ENCODE results near the gene TECPR2. TPM values are rescaled to one million over a fixed set of nuclear protein-coding genes. Genes with fewer than 3 reads are reported as not detected.

TECPR2 gene
- total RNA-seq, 1 experiment from 2014 or later: 12.2 TPM

DNA sequence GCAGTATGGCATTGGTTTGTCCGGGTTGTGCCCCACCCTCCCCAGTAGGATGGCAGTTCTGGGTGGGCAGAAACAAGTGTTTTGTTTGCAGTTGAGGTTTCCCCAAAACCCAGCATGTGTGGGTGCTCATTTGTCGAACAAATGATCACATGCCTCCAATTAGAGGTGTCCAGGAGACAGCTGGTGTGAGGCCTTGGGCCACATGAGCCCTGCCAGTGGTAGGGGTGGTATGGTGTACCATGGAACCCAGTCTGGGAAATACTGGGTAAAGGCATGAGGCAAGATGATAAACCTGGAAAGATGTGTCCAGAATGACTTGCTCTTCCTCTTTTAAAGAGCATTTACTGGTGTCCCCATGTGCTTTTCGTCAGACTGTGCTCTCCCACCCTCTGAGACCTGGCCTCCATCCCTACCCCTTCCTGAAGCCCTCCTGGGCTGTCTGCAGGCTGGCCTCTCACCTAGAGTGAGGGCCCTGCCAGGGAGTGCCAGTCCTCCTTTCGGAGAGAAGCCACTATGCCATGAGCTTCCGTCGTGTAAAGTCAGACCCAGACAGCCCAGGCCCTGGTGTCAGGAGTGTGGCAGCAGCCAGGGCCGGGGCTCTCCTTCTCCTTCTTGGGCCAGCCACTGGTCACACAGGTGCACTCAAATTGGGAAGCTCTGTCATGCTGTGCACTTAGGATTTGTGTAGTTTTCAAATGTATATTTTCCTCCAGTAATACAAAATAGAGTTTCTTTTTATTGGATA lies 129.2 kb downstream of the TECPR2 start:
- H4K20me1 ChIP-seq (ENCODE audit: insufficient read depth): no peaks in the 10 kb centered on the region
- H3K36me3 ChIP-seq (ENCODE audit: control insufficient read depth in 1 of 2, insufficient read depth in 2 of 2, low read length in 2 of 2): no peaks in the 10 kb centered on the region
- H3K9me2 ChIP-seq (ENCODE audit: insufficient read depth): no peaks in the 10 kb centered on the region
- ChIA-PET CTCF (no interaction called here), RAD21 (ENCODE audit: low non-redundant PET in 1 of 2, low total read pairs in 2 of 2, uncharacterized antibody in 2 of 2, unreplicated experiment in 2 of 2) (no interaction called here), POLR2A (no interaction called here)
- no peak overlapping the region for H3K9ac ChIP-seq (ENCODE audit: low read length)
- H3K27me3 ChIP-seq (ENCODE audit: insufficient read depth, low read length): no peaks in the 10 kb centered on the region
- no TSS peak for BruUV-seq (replicated peaks)
- no peak overlapping the region for H2AFZ ChIP-seq (ENCODE audit: low read depth, low read length, poor library complexity, severe bottlenecking)
- H3K27ac ChIP-seq (ENCODE audit: low read depth, low read length): no peak overlapping the region
- H3K4me3 ChIP-seq (replicated peaks in 1 of 2; ENCODE audit: low read depth in 1 of 2, low read length in 2 of 2): no peak overlapping the region
- TF ChIP-seq CBX3 (IDR thresholded peaks at IDR 0.05; ENCODE audit: low read depth) (no peak), RAD21 (IDR thresholded peaks at IDR 0.05; ENCODE audit: low read depth) (no peak), ZNF274 (IDR thresholded peaks at IDR 0.05; ENCODE audit: low read depth, low read length) (no peak), YY1 (IDR thresholded peaks at IDR 0.05; ENCODE audit: extremely low read depth, insufficient replicate concordance, low read depth, low read length) (no peak), JUND (IDR thresholded peaks at IDR 0.05) (no peak), SP1 (IDR thresholded peaks at IDR 0.05; ENCODE audit: low read depth) (no peak), EGR1 (IDR thresholded peaks at IDR 0.05; ENCODE audit: low read depth) (no peak), EZH2phosphoT487 (IDR thresholded peaks at IDR 0.05; ENCODE audit: borderline replicate concordance) (no peak), POLR2AphosphoS5 (IDR thresholded peaks at IDR 0.05; ENCODE audit: low read depth, low read length) (no peak), ZFX (IDR thresholded peaks at IDR 0.05) (no peak), SRF (IDR thresholded peaks at IDR 0.05; ENCODE audit: low read depth) (no peak), TCF7L2 (IDR thresholded peaks at IDR 0.05; ENCODE audit: borderline replicate concordance, extremely low read depth, insufficient read depth, insufficient read length) (no peak)
- TF ChIP-seq, protein P1, sequence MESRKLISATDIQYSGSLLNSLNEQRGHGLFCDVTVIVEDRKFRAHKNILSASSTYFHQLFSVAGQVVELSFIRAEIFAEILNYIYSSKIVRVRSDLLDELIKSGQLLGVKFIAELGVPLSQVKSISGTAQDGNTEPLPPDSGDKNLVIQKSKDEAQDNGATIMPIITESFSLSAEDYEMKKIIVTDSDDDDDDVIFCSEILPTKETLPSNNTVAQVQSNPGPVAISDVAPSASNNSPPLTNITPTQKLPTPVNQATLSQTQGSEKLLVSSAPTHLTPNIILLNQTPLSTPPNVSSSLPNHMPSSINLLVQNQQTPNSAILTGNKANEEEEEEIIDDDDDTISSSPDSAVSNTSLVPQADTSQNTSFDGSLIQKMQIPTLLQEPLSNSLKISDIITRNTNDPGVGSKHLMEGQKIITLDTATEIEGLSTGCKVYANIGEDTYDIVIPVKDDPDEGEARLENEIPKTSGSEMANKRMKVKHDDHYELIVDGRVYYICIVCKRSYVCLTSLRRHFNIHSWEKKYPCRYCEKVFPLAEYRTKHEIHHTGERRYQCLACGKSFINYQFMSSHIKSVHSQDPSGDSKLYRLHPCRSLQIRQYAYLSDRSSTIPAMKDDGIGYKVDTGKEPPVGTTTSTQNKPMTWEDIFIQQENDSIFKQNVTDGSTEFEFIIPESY (IDR thresholded peaks at IDR 0.05; ENCODE audit: extremely low read depth, insufficient replicate concordance, low read length): no peak
- TF ChIP-seq, protein P2, sequence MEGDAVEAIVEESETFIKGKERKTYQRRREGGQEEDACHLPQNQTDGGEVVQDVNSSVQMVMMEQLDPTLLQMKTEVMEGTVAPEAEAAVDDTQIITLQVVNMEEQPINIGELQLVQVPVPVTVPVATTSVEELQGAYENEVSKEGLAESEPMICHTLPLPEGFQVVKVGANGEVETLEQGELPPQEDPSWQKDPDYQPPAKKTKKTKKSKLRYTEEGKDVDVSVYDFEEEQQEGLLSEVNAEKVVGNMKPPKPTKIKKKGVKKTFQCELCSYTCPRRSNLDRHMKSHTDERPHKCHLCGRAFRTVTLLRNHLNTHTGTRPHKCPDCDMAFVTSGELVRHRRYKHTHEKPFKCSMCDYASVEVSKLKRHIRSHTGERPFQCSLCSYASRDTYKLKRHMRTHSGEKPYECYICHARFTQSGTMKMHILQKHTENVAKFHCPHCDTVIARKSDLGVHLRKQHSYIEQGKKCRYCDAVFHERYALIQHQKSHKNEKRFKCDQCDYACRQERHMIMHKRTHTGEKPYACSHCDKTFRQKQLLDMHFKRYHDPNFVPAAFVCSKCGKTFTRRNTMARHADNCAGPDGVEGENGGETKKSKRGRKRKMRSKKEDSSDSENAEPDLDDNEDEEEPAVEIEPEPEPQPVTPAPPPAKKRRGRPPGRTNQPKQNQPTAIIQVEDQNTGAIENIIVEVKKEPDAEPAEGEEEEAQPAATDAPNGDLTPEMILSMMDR (IDR thresholded peaks at IDR 0.05 in 2 of 3, conservative IDR thresholded peaks at IDR 0.05 in 1 of 3; ENCODE audit: borderline replicate concordance in 1 of 3, insufficient read depth in 1 of 3, low read depth in 2 of 3, low read length in 2 of 3): no peak
- H3K4me2 ChIP-seq (ENCODE audit: low read length): no peak overlapping the region
- intact Hi-C loops (cut with micrococcal nuclease): no loop called here
- DNase-seq (ENCODE audit: low read depth, low spot score) (no peak), ATAC-seq (no peak)
- H3K9me3 ChIP-seq (ENCODE audit: control insufficient read depth in 1 of 2, insufficient read depth in 1 of 2, low read depth in 1 of 2, low read length in 2 of 2): no peaks in the 10 kb centered on the region
- peaks cover 0 to 11% of the 10 kb centered on the region in 2 experiments; a peak in 2 of 4 replicates for H3K4me1 ChIP-seq (ENCODE audit: control insufficient read depth in 1 of 2, insufficient read depth in 2 of 2, low read length in 2 of 2)
- no peaks in the 10 kb centered on the region for H3K79me2 ChIP-seq (ENCODE audit: insufficient read depth, low read length)
